Stomach (tissue), 9 donors: Measurements from ENCODE around the gene HOXB8. TPM values are rescaled to one million over a fixed set of nuclear protein-coding genes. Genes with fewer than 3 reads are reported as not detected.

Source experiments
- DNase-seq, 2 donors: peaks; one replicate each; pipeline versions ENCODE4 v3.0.0 to v3.0.0-alpha.2; 2013 to 2019
- H3K27ac ChIP-seq, 5 donors: fragments of 200-600 bp in 4 of 5; sonication (generic) in 4 of 5; one replicate each; pipeline ENCODE4 v1.5.1; 2013 to 2019; ENCODE audit warnings: mild to moderate bottlenecking in 1 of 5, moderate library complexity in 1 of 5
- H3K27me3 ChIP-seq, 3 donors: fragments of 200-600 bp; sonication (generic); one replicate each; pipeline ENCODE4 v1.5.1; 2017 to 2019; ENCODE audit warnings: mixed run types in 1 of 3
- H3K36me3 ChIP-seq, 4 donors: fragments of 200-600 bp; sonication (generic); 1 replicate in 3 of 4; 2 replicates in 1 of 4; pipeline ENCODE4 v1.5.1; 2016 to 2019
- H3K4me1 ChIP-seq, 4 donors: fragments of 200-600 bp; sonication (generic); one replicate each; pipeline ENCODE4 v1.5.1; 2016 to 2019
- H3K4me3 ChIP-seq, 4 donors: fragments of 200-600 bp; sonication (generic) in 3 of 4; one replicate each; pipeline ENCODE4 v1.5.1; 2016 to 2019; ENCODE audit warnings: mild to moderate bottlenecking in 1 of 4
- H3K9me3 ChIP-seq, 4 donors: fragments of 200-600 bp; sonication (generic); one replicate each; pipeline ENCODE4 v1.5.1; 2016 to 2019
- EP300 ChIP-seq: sonication (generic); formaldehyde crosslinking; IDR thresholded peaks from one replicate; pipeline ENCODE4 v1.6.1; 2017; ENCODE audit warnings: antibody characterized with exemption
- POLR2A ChIP-seq, 4 donors: fragments of 450-650 bp; IDR thresholded peaks; one replicate each; pipeline ENCODE4 v1.6.1; 2016; ENCODE audit warnings: antibody characterized with exemption in 4 of 4, control low read depth in 2 of 4, mild to moderate bottlenecking in 1 of 4, moderate library complexity in 1 of 4
- POLR2AphosphoS5 ChIP-seq, 3 donors: sonication (generic); formaldehyde crosslinking; IDR thresholded peaks; one replicate each; pipeline ENCODE4 v1.6.1; 2016; ENCODE audit warnings: antibody characterized with exemption in 3 of 3
- WGBS, 5 donors: extraction: QIAGEN DNeasy Blood & Tissue Kit in 3 of 5; methylation state at CpG; one replicate each; pipeline versions ENCODE4 v1.1.5 to v1.1.7; 2013 to 2018; 5-methylcytosine and 5-hydroxymethylcytosine counted together
- intact Hi-C: fragments of 100-400 bp; cut with DNase I; formaldehyde crosslinking; loops from one replicate; pipeline ENCODE4 v1.15.1; 2023; ENCODE audit warnings: low total_unique reads
- polyA plus RNA-seq, 3 donors: library from polyadenylated mRNA; stranded (reverse); fragments of 200-250 nt; gene quantifications; one replicate each; pipeline ENCODE4 v1.2.3, GENCODE V29; 2013
- total RNA-seq, 5 donors: library from RNA; depleted of rRNA; stranded (reverse); fragments of >200 nt; gene quantifications; one replicate each; pipeline versions ENCODE4 v1.1.0 to v1.2.3, GENCODE V29; 2014 to 2016
- TF ChIP-seq, protein P1 (sequence below), 7 experiments: fragments of 450-650 bp in 4 of 7; fragments of 200-600 bp in 3 of 7; sonication (generic) in 3 of 7; IDR thresholded peaks; one replicate each; pipeline ENCODE4 v1.5.1; 2016 to 2019; ENCODE audit warnings: antibody characterized with exemption in 7 of 7, control low read depth in 2 of 7, mild to moderate bottlenecking in 1 of 7
- donor health status: healthy with polysubstance abuse.
- donor health status: Bipolar disorder and iron deficiency.
- donor health status: healthy.

The HOXB8 gene
- total and polyA plus RNA-seq, 8 donors: 0.46 to 13.0 (median 1.3) TPM; not detected in 1

DNA sequence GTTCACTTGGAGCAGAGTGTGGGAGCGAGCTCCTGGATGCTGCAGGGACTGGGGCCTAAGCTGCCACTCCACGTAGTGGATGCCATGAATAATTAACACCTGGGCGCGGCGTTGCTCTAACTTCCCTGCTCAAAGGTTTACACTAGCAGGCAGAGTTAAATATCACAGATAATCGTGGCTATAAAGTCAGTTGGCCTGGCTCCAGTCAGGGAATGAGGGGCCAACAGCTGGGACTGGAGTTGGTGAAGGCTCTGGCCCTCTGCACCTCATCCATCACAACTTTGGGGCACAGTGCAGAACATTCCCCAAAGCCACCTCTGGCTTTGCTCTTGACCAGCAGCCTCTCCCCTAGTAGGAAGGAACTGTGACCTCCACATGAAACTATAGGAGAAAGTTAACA is 47.9 kb downstream of the HOXB8 start:
- peaks cover 0 to 100% (median 52%) of the 10 kb centered on the region in 3 donors for H3K27me3 ChIP-seq
- no peaks in the 10 kb centered on the region for H3K9me3 ChIP-seq
- intact Hi-C loops: no loop called here
- peaks cover 28 to 95% (median 61%) of the 10 kb centered on the region in 4 donors for H3K4me1 ChIP-seq
- no peak for TF ChIP-seq POLR2A (IDR thresholded peaks at IDR 0.05)
- TF ChIP-seq, protein P1, sequence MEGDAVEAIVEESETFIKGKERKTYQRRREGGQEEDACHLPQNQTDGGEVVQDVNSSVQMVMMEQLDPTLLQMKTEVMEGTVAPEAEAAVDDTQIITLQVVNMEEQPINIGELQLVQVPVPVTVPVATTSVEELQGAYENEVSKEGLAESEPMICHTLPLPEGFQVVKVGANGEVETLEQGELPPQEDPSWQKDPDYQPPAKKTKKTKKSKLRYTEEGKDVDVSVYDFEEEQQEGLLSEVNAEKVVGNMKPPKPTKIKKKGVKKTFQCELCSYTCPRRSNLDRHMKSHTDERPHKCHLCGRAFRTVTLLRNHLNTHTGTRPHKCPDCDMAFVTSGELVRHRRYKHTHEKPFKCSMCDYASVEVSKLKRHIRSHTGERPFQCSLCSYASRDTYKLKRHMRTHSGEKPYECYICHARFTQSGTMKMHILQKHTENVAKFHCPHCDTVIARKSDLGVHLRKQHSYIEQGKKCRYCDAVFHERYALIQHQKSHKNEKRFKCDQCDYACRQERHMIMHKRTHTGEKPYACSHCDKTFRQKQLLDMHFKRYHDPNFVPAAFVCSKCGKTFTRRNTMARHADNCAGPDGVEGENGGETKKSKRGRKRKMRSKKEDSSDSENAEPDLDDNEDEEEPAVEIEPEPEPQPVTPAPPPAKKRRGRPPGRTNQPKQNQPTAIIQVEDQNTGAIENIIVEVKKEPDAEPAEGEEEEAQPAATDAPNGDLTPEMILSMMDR (IDR thresholded peaks at IDR 0.05): no peak
- no peak for TF ChIP-seq POLR2AphosphoS5 (IDR thresholded peaks at IDR 0.05)
- TF ChIP-seq EP300: no peak
- 19 to 49% (median 32%) methylated on average over 6 of the region's 6 CpGs for WGBS, 5 donors
- H3K36me3 ChIP-seq: no peaks in the 10 kb centered on the region
- H3K27ac ChIP-seq: peak overlapping the region; percentile 5 to 95 (median 93)
- DNase-seq: no peak
- H3K4me3 ChIP-seq: peak overlapping the region in 1 of 4 donors; percentile 4

DNA sequence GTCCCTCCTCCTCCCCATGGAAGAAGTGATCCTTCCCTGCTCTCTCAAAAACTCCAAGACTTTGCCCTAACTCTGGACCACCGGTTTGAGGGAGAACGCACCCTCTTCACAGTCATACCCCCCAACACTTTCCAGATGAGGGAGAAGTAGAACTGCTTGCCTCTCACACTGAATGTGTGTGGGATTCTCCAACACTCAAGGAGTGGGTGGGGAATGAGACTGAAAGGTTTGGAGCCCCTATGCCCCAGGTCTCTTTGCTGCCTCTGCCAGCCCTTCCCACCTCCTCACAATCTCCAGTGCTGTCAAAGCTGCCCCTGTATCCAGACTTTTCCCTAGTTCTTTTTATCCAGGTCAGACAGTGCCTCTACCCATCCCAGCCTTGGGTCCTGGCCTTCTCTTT is 48.4 kb downstream of the HOXB8 start:
- Histone ChIP-seq H3K9me3 (no peaks in the 10 kb centered on the region), H3K27me3 (peaks cover 0 to 99% (median 55%) of the 10 kb centered on the region in 3 donors), H3K4me1 (peaks cover 32 to 95% (median 64%) of the 10 kb centered on the region in 4 donors), H3K27ac (peak overlapping the region; percentile 5 to 95 (median 93)), H3K4me3 (no peak overlapping the region), H3K36me3 (no peaks in the 10 kb centered on the region)
- TF ChIP-seq POLR2AphosphoS5 (IDR thresholded peaks at IDR 0.05) (no peak), EP300 (no peak), POLR2A (IDR thresholded peaks at IDR 0.05) (no peak)
- TF ChIP-seq, protein P1 (IDR thresholded peaks at IDR 0.05): no peak
- intact Hi-C loops: no loop called here
- WGBS, 5 donors: 39 to 59% (median 44%) methylated on average over 2 of the region's 2 CpGs
- no peak for DNase-seq

DNA sequence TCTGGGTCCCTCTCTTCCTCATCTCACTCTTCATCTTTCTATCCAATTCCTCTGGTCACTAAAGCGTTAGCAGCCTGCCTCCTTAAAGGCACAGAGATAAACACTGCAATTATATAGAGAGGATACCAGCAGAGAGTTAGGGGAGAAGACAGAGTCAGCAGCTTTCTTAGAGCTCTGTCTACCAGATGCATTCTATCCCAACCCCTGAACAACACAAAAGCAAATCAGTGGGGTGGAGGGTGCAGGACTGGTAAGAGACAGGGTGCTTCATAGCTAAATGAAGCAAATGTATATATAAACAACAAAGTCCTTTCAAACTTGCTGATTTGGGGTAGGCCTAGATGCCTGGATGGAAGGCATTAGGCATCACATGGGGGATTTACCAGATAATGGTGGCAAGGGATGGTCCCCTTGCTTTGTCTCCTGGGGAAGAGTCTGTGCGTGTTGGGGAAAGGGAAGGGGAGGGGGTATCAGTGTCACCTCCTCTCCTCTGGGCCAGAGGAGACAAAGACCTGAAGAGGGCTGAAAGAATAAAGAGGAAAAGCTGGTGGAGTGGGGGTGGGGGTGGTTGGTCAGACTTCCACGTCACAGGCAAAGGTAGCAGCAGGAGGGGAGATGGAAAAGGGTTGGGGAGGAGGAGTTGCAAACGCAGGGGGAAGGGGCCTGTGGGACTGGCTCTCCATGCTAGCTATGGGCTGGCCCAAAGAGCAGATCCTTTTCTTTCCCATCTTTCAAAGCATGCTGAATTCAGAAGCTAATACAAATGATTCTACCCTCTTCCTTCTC is 49.0 kb downstream of the HOXB8 start:
- WGBS, 5 donors: 40 to 62% (median 45%) methylated on average over 4 of the region's 4 CpGs
- Histone ChIP-seq H3K4me3 (no peak overlapping the region), H3K27me3 (peaks cover 0 to 95% (median 53%) of the 10 kb centered on the region in 3 donors), H3K4me1 (peaks cover 34 to 96% (median 67%) of the 10 kb centered on the region in 4 donors), H3K9me3 (no peaks in the 10 kb centered on the region), H3K36me3 (no peaks in the 10 kb centered on the region), H3K27ac (peak overlapping the region in 4 of 5 donors; percentile 41 to 95 (median 93))
- intact Hi-C loops: no loop called here
- no peak for DNase-seq
- no peak for TF ChIP-seq EP300

DNA sequence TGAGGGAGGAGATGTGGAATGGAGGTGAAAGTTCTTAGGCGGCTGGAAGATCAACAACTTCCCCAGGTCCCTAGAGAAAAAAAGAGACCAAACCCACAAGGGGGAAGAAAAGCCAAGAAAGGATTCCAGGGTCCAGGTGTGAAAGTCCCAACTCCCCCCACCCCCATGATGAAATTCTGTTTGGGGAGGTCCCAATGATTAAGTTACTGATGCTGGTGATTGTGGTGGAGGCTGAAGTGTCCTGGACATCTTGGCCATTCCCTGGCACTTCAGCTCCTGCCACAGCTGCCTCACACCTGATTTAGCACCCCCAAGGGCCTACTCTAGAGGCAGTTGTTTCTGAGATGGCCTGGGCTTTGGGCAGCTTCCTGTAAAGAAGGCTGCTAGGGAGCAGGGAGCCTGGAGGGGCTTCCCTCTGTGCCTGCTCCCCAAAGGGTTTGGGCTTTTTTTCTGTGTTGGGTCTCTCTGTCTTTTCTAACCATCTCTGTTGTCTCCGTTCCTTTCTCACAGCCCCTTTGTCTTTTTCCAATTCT is 50.0 kb downstream of the HOXB8 start:
- peaks cover 39 to 98% (median 72%) of the 10 kb centered on the region in 4 donors for H3K4me1 ChIP-seq
- intact Hi-C loops: no loop called here

More for the DNA sequence above, 50.0 kb downstream of the HOXB8 start:
- 35 to 66% (median 46%) methylated on average over 2 of the region's 2 CpGs for WGBS, 5 donors
- H3K4me3 ChIP-seq: peak overlapping the region in 1 of 4 donors; percentile 39
- no peaks in the 10 kb centered on the region for H3K9me3 ChIP-seq
- H3K36me3 ChIP-seq: no peaks in the 10 kb centered on the region
- peaks cover 0 to 90% (median 43%) of the 10 kb centered on the region in 3 donors for H3K27me3 ChIP-seq
- peak overlapping the region in 4 of 5 donors; percentile 77 to 95 (median 93) for H3K27ac ChIP-seq
- DNase-seq: no peak
- TF ChIP-seq POLR2A (IDR thresholded peaks at IDR 0.05): no peak
- TF ChIP-seq, protein P1 (IDR thresholded peaks at IDR 0.05): no peak
- no peak for TF ChIP-seq POLR2AphosphoS5 (IDR thresholded peaks at IDR 0.05)
- TF ChIP-seq EP300: no peak
